Measurements from ENCODE around the gene FAM222B. TPM values are rescaled to one million over a fixed set of nuclear protein-coding genes. Genes with fewer than 3 reads are reported as not detected.

FAM222B gene
- total and polyA plus RNA-seq, 9 of the 15 experiments (the other 6 are each of a cell fraction or from before 2014, with no cell fraction given) = 4.0 to 34.6 (median 7.5) TPM

- TF ChIP-seq SOX6 (IDR thresholded peaks at IDR 0.05) = 0 out of 2 replicates have a peak, but pooled peaks have one; percentile 21
- no peak for TF ChIP-seq CHD2 (IDR thresholded peaks at IDR 0.05; ENCODE audit: low read depth, low read length)
- no peak for TF ChIP-seq XRCC4 (IDR thresholded peaks at IDR 0.05; ENCODE audit: extremely low read depth, insufficient read depth, insufficient read length)
- no peak for TF ChIP-seq TFAM (CRISPR knock-in tag; conservative IDR thresholded peaks at IDR 0.05)
- no peak for TF ChIP-seq ZNF766 (CRISPR knock-in tag; conservative IDR thresholded peaks at IDR 0.05)
- no peak for TF ChIP-seq KAT7 (CRISPR knock-in tag; IDR thresholded peaks at IDR 0.05; ENCODE audit: borderline replicate concordance)
- TF ChIP-seq TARDBP (IDR thresholded peaks at IDR 0.05) = peak; percentile 80; the same call in 1 of the 2 replicates
- TF ChIP-seq GTF3C2 (IDR thresholded peaks at IDR 0.05; ENCODE audit: borderline replicate concordance, extremely low read depth, insufficient read length) = peak; percentile 36
- TF ChIP-seq MXI1 (IDR thresholded peaks at IDR 0.05; ENCODE audit: low read depth, low read length) = no peak
- peak; percentile 68; the same call in 1 of the 2 replicates for TF ChIP-seq TEAD4 (IDR thresholded peaks at IDR 0.05; ENCODE audit: low read length)
- no peak for TF ChIP-seq TEAD4 (CRISPR knock-in tag; IDR thresholded peaks at IDR 0.05; ENCODE audit: borderline replicate concordance)
- no peak for TF ChIP-seq TEAD2 (tag; IDR thresholded peaks at IDR 0.05)
- TF ChIP-seq TEAD1 (CRISPR knock-in tag; IDR thresholded peaks at IDR 0.05) = peak; percentile 50 to 80; a peak in 3 of 4 replicates
- 0 out of 2 replicates have a peak, but pooled peaks have one; percentile 38 for TF ChIP-seq NKRF (IDR thresholded peaks at IDR 0.05; ENCODE audit: borderline replicate concordance)
- no peak for TF ChIP-seq MYC (IDR thresholded peaks at IDR 0.05; ENCODE audit: low read depth, low read length)
- no peak for TF ChIP-seq MYC (CRISPR knock-in tag; IDR thresholded peaks at IDR 0.05; ENCODE audit: borderline replicate concordance, low read depth)
- no peak for TF ChIP-seq ATF3 (IDR thresholded peaks at IDR 0.05)
- TF ChIP-seq ATF3 (CRISPR knock-in tag; conservative IDR thresholded peaks at IDR 0.05) = no peak
- TF ChIP-seq BDP1 (IDR thresholded peaks at IDR 0.05; ENCODE audit: insufficient read depth, insufficient read length) = no peak
- no peak for TF ChIP-seq ZNF584 (CRISPR knock-in tag; IDR thresholded peaks at IDR 0.05; ENCODE audit: low read depth)
- TF ChIP-seq ARNT (IDR thresholded peaks at IDR 0.05) = no peak; a peak in 1 of 4 replicates
- TF ChIP-seq NR1H2 (CRISPR knock-in tag; IDR thresholded peaks at IDR 0.05) = no peak
- TF ChIP-seq MTA3 (IDR thresholded peaks at IDR 0.05; ENCODE audit: borderline replicate concordance) = 0 out of 2 replicates have a peak, but pooled peaks have one; percentile 11
- TF ChIP-seq ZNF551 (CRISPR knock-in tag; IDR thresholded peaks at IDR 0.05) = no peak
- TF ChIP-seq ZNF511 (CRISPR knock-in tag; IDR thresholded peaks at IDR 0.05) = no peak
Measured at GRCh38 chr17:28719021-28719433, 123.6 kb downstream of the FAM222B start (continued).

All from K562 (cell line).